SK-N-SH (cell line): Measurements from ENCODE around the gene COL4A6.

Source experiments
- EP300 ChIP-seq, 2 experiments: IDR thresholded peaks; 2 replicates each; pipeline versions ENCODE4 v1.4.0 to v1.6.1; 2012; ENCODE audit warnings: borderline replicate concordance in 1 of 2, low read depth in 1 of 2, low read length in 1 of 2
- EZH2phosphoT487 ChIP-seq: fragments of 200-600 bp; sonication (generic); IDR thresholded peaks from 2 replicates; pipeline ENCODE4 v1.6.1; 2017; ENCODE audit warnings: low read depth, mixed run types, mild to moderate bottlenecking, antibody characterized with exemption, moderate library complexity, borderline replicate concordance
- FOXJ3 ChIP-seq: sonication (generic); formaldehyde crosslinking; IDR thresholded peaks from 2 replicates; pipeline ENCODE4 v1.5.1; 2020; ENCODE audit warnings: mild to moderate bottlenecking, missing genetic modification reagents
- NRF1 ChIP-seq: IDR thresholded peaks from 2 replicates; pipeline ENCODE4 v1.6.1; 2012; ENCODE audit warnings: low read depth, mild to moderate bottlenecking, low read length
- POLR2AphosphoS5 ChIP-seq: IDR thresholded peaks from 2 replicates; pipeline ENCODE4 v1.6.1; 2012; ENCODE audit warnings: low read depth, low read length
- RAD21 ChIP-seq: IDR thresholded peaks from 2 replicates; pipeline ENCODE4 v1.6.1; 2012; ENCODE audit warnings: mild to moderate bottlenecking, low read length
- RFX5 ChIP-seq: IDR thresholded peaks from 2 replicates; pipeline ENCODE4 v1.6.1; 2012; ENCODE audit warnings: mild to moderate bottlenecking, improper control_type of control experiment, low read length
- SMC3 ChIP-seq: IDR thresholded peaks from 2 replicates; pipeline ENCODE4 v1.6.1; 2012; ENCODE audit warnings: low read depth, low read length, improper control_type of control experiment
- TAF1 ChIP-seq: IDR thresholded peaks from 2 replicates; pipeline ENCODE4 v1.6.1; 2012; ENCODE audit warnings: low read depth, mild to moderate bottlenecking, low read length, moderate library complexity, borderline replicate concordance
- YY1 ChIP-seq: IDR thresholded peaks from 2 replicates; pipeline ENCODE4 v1.4.0; 2012; ENCODE audit warnings: low read depth, mild to moderate bottlenecking
- TF ChIP-seq, protein P1 (sequence below): fragments of 200-600 bp; sonication (generic); IDR thresholded peaks from 2 replicates; pipeline ENCODE4 v1.6.1; 2017; ENCODE audit warnings: antibody characterized with exemption, mild to moderate bottlenecking, moderate library complexity
- TF ChIP-seq, protein P2 (sequence below): IDR thresholded peaks from 2 replicates; pipeline ENCODE4 v1.6.1; 2012; ENCODE audit warnings: mild to moderate bottlenecking, low read depth, low read length, moderate library complexity
- TF ChIP-seq, protein P3 (sequence below): IDR thresholded peaks from 2 replicates; pipeline ENCODE4 v1.4.0; 2012; ENCODE audit warnings: low read depth, borderline replicate concordance
- TF ChIP-seq, protein P4 (sequence below): IDR thresholded peaks from 2 replicates; pipeline ENCODE4 v1.4.0; 2012; ENCODE audit warnings: low read depth

DNA sequence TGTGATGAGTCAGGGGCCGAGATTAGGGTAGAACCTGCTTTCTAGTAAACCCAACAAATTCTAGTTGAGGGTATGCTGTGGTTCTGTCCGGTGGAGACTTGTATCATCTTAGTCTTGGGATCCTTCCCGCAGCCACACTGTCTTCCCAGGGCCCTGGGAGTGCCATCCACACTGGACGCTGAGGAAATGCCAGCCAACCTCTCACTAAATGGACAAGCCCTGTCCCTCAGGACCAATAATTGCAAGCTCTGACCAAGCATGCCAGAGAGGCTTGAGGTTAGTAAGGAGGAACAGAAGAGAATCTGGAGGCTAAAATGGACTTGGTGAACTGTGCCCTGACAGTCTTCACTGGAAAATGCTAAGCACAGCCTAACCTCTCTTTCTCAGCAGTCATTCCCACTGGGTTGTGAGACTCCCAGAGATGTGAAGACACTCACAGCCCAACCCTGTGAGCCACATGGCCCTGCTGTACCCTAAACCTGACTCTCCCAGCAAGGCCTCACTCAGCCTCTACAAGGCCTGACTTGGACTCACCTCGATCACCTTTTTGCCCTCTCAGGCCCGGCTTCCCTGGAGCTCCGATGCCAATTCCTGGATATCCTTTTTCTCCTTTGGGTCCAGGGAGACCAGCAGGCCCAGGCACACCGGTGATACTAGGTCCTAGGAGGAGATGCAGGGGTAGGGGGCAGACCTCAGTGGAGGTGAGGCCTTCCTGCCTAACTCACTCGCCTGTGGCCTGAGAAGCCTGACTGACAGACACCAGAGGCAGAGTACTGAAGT, 269.1 kb downstream of the COL4A6 start:
- TF ChIP-seq NRF1 (no peak), YY1 (no peak), EP300 (IDR thresholded peaks at IDR 0.05; ENCODE audit: borderline replicate concordance in 1 of 2, low read depth in 1 of 2, low read length in 1 of 2) (no peak), TAF1 (no peak), FOXJ3 (CRISPR knock-in tag) (no peak), RAD21 (no peak), EZH2phosphoT487 (no peak), RFX5 (no peak), POLR2AphosphoS5 (no peak), SMC3 (no peak)
- TF ChIP-seq, protein P1, sequence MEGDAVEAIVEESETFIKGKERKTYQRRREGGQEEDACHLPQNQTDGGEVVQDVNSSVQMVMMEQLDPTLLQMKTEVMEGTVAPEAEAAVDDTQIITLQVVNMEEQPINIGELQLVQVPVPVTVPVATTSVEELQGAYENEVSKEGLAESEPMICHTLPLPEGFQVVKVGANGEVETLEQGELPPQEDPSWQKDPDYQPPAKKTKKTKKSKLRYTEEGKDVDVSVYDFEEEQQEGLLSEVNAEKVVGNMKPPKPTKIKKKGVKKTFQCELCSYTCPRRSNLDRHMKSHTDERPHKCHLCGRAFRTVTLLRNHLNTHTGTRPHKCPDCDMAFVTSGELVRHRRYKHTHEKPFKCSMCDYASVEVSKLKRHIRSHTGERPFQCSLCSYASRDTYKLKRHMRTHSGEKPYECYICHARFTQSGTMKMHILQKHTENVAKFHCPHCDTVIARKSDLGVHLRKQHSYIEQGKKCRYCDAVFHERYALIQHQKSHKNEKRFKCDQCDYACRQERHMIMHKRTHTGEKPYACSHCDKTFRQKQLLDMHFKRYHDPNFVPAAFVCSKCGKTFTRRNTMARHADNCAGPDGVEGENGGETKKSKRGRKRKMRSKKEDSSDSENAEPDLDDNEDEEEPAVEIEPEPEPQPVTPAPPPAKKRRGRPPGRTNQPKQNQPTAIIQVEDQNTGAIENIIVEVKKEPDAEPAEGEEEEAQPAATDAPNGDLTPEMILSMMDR = no peak
- TF ChIP-seq, protein P2, sequence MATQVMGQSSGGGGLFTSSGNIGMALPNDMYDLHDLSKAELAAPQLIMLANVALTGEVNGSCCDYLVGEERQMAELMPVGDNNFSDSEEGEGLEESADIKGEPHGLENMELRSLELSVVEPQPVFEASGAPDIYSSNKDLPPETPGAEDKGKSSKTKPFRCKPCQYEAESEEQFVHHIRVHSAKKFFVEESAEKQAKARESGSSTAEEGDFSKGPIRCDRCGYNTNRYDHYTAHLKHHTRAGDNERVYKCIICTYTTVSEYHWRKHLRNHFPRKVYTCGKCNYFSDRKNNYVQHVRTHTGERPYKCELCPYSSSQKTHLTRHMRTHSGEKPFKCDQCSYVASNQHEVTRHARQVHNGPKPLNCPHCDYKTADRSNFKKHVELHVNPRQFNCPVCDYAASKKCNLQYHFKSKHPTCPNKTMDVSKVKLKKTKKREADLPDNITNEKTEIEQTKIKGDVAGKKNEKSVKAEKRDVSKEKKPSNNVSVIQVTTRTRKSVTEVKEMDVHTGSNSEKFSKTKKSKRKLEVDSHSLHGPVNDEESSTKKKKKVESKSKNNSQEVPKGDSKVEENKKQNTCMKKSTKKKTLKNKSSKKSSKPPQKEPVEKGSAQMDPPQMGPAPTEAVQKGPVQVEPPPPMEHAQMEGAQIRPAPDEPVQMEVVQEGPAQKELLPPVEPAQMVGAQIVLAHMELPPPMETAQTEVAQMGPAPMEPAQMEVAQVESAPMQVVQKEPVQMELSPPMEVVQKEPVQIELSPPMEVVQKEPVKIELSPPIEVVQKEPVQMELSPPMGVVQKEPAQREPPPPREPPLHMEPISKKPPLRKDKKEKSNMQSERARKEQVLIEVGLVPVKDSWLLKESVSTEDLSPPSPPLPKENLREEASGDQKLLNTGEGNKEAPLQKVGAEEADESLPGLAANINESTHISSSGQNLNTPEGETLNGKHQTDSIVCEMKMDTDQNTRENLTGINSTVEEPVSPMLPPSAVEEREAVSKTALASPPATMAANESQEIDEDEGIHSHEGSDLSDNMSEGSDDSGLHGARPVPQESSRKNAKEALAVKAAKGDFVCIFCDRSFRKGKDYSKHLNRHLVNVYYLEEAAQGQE = no peak
- TF ChIP-seq, protein P3, sequence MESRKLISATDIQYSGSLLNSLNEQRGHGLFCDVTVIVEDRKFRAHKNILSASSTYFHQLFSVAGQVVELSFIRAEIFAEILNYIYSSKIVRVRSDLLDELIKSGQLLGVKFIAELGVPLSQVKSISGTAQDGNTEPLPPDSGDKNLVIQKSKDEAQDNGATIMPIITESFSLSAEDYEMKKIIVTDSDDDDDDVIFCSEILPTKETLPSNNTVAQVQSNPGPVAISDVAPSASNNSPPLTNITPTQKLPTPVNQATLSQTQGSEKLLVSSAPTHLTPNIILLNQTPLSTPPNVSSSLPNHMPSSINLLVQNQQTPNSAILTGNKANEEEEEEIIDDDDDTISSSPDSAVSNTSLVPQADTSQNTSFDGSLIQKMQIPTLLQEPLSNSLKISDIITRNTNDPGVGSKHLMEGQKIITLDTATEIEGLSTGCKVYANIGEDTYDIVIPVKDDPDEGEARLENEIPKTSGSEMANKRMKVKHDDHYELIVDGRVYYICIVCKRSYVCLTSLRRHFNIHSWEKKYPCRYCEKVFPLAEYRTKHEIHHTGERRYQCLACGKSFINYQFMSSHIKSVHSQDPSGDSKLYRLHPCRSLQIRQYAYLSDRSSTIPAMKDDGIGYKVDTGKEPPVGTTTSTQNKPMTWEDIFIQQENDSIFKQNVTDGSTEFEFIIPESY = no peak
- TF ChIP-seq, protein P4, sequence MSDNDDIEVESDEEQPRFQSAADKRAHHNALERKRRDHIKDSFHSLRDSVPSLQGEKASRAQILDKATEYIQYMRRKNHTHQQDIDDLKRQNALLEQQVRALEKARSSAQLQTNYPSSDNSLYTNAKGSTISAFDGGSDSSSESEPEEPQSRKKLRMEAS = no peak
